ENCODE results near the gene PEPD. TPM values are rescaled to one million over a fixed set of nuclear protein-coding genes. Genes with fewer than 3 reads are reported as not detected.

Gene PEPD
- total and polyA plus RNA-seq, 10 of the 15 experiments (the other 5 are each of a cell fraction or from before 2014, with no cell fraction given), result 1.4 to 52.0 (median 20.2) TPM

GRCh38 chr19:33418871-33419787 lies 102.5 kb downstream of the PEPD start (continued):
- TF ChIP-seq SMAD1 (IDR thresholded peaks at IDR 0.05; ENCODE audit: low read depth, partially characterized antibody) (no peak), ATF2 (IDR thresholded peaks at IDR 0.05; ENCODE audit: low read length) (no peak), NBN (IDR thresholded peaks at IDR 0.05) (no peak), FOXM1 (IDR thresholded peaks at IDR 0.05; ENCODE audit: low read depth, low read length) (no peak)

GRCh38 chr19:33418461-33418860 lies 103.1 kb downstream of the PEPD start:
- Histone ChIP-seq H3K4me3 (no peak overlapping the region), H3K9me3 (replicated peaks; ENCODE audit: control insufficient read depth, insufficient read depth, low read length) (no peaks in the 10 kb centered on the region), H3K4me1 (ENCODE audit: control insufficient read depth, insufficient read depth, low read length) (no peaks in the 10 kb centered on the region), H3K27ac (ENCODE audit: control insufficient read depth, insufficient read depth) (no peak overlapping the region), H3K9ac (ENCODE audit: control insufficient read depth, insufficient read depth, low read length) (no peak overlapping the region), H3K36me3 (ENCODE audit: control insufficient read depth in 2 of 2, insufficient read depth in 2 of 2, low read length in 1 of 2) (no peaks in the 10 kb centered on the region), H3K27me3 (replicated peaks in 1 of 2; ENCODE audit: control insufficient read depth in 2 of 2, insufficient read depth in 2 of 2, low read length in 1 of 2) (no peaks in the 10 kb centered on the region), H2AFZ (ENCODE audit: control insufficient read depth, low read depth, low read length) (no peak overlapping the region), H3K4me2 (ENCODE audit: control insufficient read depth, insufficient read depth) (no peak overlapping the region), H4K20me1 (ENCODE audit: control insufficient read depth, insufficient read depth) (no peaks in the 10 kb centered on the region), H3K79me2 (ENCODE audit: control insufficient read depth, insufficient read depth, low read length) (no peaks in the 10 kb centered on the region)
- no peak for TF ChIP-seq CUX1 (IDR thresholded peaks at IDR 0.05; ENCODE audit: insufficient replicate concordance, low read depth, low read length)
- TF ChIP-seq ZBTB33 (IDR thresholded peaks at IDR 0.05), result no peak
- no peak for TF ChIP-seq DPF2 (IDR thresholded peaks at IDR 0.05)
- no peak for TF ChIP-seq E2F8 (IDR thresholded peaks at IDR 0.05; ENCODE audit: low read depth, partially characterized antibody)
- no peak for TF ChIP-seq SREBF2 (IDR thresholded peaks at IDR 0.05; ENCODE audit: low read length)
- in situ Hi-C loops (cut with MboI) (no loop called here), intact Hi-C loops (cut with micrococcal nuclease; ENCODE audit: unreplicated experiment) (no loop called here)
- SMC1A ChIA-PET (ENCODE audit: uncharacterized antibody, unreplicated experiment), result interaction anchor here (0.5 kb wide), 1 partner anchor 752 kb away, joined by 3 read pairs; no protein-coding TSS in a partner anchor
- no peak for ATAC-seq
- FAIRE-seq, result no peak
- DNase-seq (ENCODE audit: low read depth, low spot score), result no peak
- 55% methylated on average over 12 of the region's 12 CpGs for WGBS (ENCODE audit: insufficient coverage, insufficient replicate concordance, low lambda C conversion rate, missing lambda C conversion rate)
- BruUV-seq (replicated peaks), result no TSS peak
- CTCF ChIA-PET, result interaction anchor here (1.5 kb wide), 1 partner anchor 12 kb away, joined by 6 read pairs; no protein-coding TSS in a partner anchor
- RAD21 ChIA-PET (ENCODE audit: unreplicated experiment), result no interaction called here
- POLR2A ChIA-PET, result no interaction called here
